RWPE1 (cell line): Measurements from ENCODE around the gene HDAC7.

ENCODE experiments used
- CTCF ChIA-PET: fragments of 350-600 bp; sonication (Branson Sonifier 250); formaldehyde crosslinking; extraction: SDS; loops from one replicate; lab custom pipeline; 2021; lab: Yijun Ruan, JAX
- POLR2A ChIA-PET: fragments of 400-600 bp; formaldehyde crosslinking; extraction: SDS; loops from one replicate; lab custom pipeline; 2020; ENCODE audit warnings: antibody characterized with exemption; ENCODE audit not compliant: low non-redundant PET; lab: Yijun Ruan, JAX
- DNase-seq: peaks from one replicate; pipeline ENCODE4 v3.0.0; 2012; ENCODE audit warnings: low spot score
- H3K27ac ChIP-seq: fragments of 450-650 bp; 2 replicates; pipeline ENCODE4 v1.5.1; 2017
- CTCF ChIP-seq: fragments of 450-650 bp; conservative IDR thresholded peaks from 2 replicates; pipeline ENCODE4 v1.5.1; 2017; ENCODE audit warnings: low read depth, mild to moderate bottlenecking

Gene HDAC7

GRCh38 chr12:47828008-47828975 lies 8.6 kb upstream of the HDAC7 start:
- ChIA-PET CTCF (interaction anchor here (0.6 to 1.9 kb wide), 4 partner anchors 9 to 335 kb away, joined by 3 to 11 read pairs (median 4); no protein-coding TSS in a partner anchor), POLR2A (interaction anchor here (0.6 to 2.1 kb wide), 5 partner anchors 7 to 1477 kb away, joined by 3 to 8 read pairs (median 3); no protein-coding TSS in a partner anchor)
- H3K27ac ChIP-seq = peak overlapping the region; percentile 91
- TF ChIP-seq CTCF = no peak
- DNase-seq = no peak

DNA sequence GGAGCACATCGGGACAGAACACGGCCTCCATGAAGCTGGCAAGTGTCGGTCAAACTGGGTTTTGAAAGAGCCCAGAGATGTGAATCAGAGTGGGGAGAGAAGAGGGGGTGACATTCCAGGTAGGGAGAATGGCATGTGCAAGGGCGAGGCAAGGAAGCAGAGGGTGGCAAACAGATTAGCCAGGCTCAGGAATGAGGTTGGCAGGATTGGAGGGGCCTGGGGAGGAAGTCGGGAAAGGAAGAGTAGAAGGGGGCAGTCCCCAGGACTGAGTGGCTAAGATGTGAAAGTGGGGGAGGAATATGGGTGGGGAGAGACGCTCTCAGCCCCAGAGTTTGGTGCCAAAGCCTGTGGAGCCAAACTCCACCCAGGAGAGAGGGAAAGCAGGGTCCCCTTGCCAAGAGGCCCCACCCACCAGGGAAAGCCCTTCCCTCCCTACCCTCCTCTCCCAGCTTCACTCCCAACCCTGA lies 5.5 kb upstream of the HDAC7 start:
- ChIA-PET CTCF (no interaction called here), POLR2A (no interaction called here)
- DNase-seq = peak; percentile 88
- no peak for TF ChIP-seq CTCF
- H3K27ac ChIP-seq = peak overlapping the region; percentile 91

DNA sequence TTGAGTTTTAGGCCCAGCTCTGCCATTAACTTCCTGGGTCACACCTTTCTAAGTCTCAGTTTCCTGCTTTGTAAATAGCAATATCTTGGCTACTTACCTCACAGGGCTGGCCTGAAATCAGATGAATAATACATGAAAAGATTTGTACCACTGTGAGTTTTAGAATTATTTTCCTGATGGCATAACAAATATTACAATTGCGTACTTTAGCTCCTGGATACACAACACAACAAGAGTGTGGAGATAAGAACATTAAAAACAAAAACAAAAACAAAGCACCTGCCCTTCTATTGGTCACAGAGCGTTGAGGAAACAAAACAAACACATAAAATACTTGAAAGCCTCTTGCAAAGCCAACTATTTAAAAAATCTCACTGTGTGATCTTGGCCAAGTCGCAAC lies 4.9 kb upstream of the HDAC7 start:
- no peak for TF ChIP-seq CTCF
- CTCF ChIA-PET = no interaction called here
- no peak for DNase-seq
- POLR2A ChIA-PET = interaction anchor here (0.6 kb wide), 1 partner anchor 11 kb away, joined by 9 read pairs; no protein-coding TSS in a partner anchor
- peak overlapping the region; percentile 91 for H3K27ac ChIP-seq

DNA sequence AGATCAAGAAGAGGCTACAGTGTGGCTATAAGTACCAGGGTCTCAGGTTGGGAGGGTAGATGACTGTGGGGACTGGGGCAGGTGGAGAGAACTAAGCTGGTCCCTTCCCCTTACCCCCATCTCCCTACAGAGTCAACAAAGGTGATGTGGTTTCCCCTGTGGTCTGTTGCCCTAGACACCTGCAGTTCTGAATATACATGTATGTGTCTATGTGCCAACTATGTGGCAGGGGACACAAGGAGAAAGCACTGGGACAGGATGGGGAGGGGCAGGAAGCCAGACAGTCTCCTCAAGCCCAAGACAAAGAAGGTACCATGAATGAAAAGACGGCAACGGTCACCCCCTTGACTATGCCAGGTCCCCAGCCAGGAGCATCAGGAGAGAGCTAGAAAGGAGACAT lies 4.5 kb upstream of the HDAC7 start:
- no peak for DNase-seq
- ChIA-PET CTCF (interaction anchor here (0.6 kb wide), 1 partner anchor 80 kb away, joined by 3 read pairs; no protein-coding TSS in a partner anchor), POLR2A (interaction anchor here (0.6 kb wide), 1 partner anchor 11 kb away, joined by 9 read pairs; no protein-coding TSS in a partner anchor)
- TF ChIP-seq CTCF = no peak
- H3K27ac ChIP-seq = peak overlapping the region; percentile 91

GRCh38 chr12:47823422-47824086 lies 3.9 kb upstream of the HDAC7 start:
- TF ChIP-seq CTCF = no peak
- peak overlapping the region; percentile 91 for H3K27ac ChIP-seq
- DNase-seq = no peak
- POLR2A ChIA-PET = no interaction called here
- CTCF ChIA-PET = interaction anchor here (0.6 to 1.0 kb wide), 2 partner anchors 79 to 81 kb away, joined by 3 read pairs; no protein-coding TSS in a partner anchor

- ChIA-PET CTCF (interaction anchor here (1.0 kb wide), 1 partner anchor 80 kb away, joined by 3 read pairs; no protein-coding TSS in a partner anchor), POLR2A (no interaction called here)
- TF ChIP-seq CTCF = no peak
- DNase-seq = no peak
- H3K27ac ChIP-seq = peak overlapping the region; percentile 99; the same call in 1 of the 2 replicates
These were observed 3.2 kb upstream of the HDAC7 start for GRCh38 chr12:47822863-47823262.
